ENCODE data around the gene TTC27.

TTC27 gene

GRCh38 chr2:32801741-32802140 is 173.9 kb downstream of the TTC27 start:
- Histone ChIP-seq H3K27ac (no peak overlapping the region), H3K9me3 (ENCODE audit: low read depth, low read length) (no peaks in the 10 kb centered on the region; the same call in 1 of the 2 replicates), H3K36me3 (ENCODE audit: insufficient read depth, low read length) (no peaks in the 10 kb centered on the region), H3K4me3 (no peak overlapping the region), H3K9ac (ENCODE audit: insufficient read length) (no peak overlapping the region)
- no peak for DNase-seq (ENCODE audit: low read depth, low spot score)
- TF ChIP-seq FOXP2 (optimal IDR thresholded peaks at IDR 0.05; ENCODE audit: control extremely low read depth, extremely low read length, insufficient read depth) = no peak
- no peak for TF ChIP-seq POLR2AphosphoS5 (IDR thresholded peaks at IDR 0.05; ENCODE audit: borderline replicate concordance, low read depth, low read length)
- TF ChIP-seq EZH2 (IDR thresholded peaks at IDR 0.05) = no peak

DNA sequence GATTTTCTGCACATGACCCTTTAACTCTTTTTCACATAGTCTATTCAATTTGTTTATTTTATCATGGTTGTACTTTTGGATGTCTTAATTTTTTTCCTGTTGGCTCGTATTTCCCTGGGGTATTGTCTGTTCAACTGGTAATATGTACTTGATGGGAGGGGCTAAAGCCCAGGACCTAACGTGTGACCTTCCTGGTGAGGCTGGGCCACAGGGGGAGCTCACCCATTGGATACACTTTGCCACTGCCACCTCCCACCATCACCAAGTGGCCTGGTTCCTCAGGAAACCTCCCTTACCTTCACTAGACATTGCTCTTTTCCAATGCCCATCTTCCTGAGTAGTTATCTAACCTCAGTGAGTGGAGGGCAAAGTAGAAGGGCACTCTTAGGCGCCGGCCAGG is 175.0 kb downstream of the TTC27 start:
- Histone ChIP-seq H3K36me3 (ENCODE audit: insufficient read depth, low read length) (no peaks in the 10 kb centered on the region), H3K9me3 (ENCODE audit: low read depth, low read length) (no peaks in the 10 kb centered on the region; the same call in 1 of the 2 replicates), H3K4me3 (no peak overlapping the region), H3K27ac (no peak overlapping the region), H3K9ac (ENCODE audit: insufficient read length) (no peak overlapping the region)
- TF ChIP-seq POLR2AphosphoS5 (IDR thresholded peaks at IDR 0.05; ENCODE audit: borderline replicate concordance, low read depth, low read length) (no peak), EZH2 (IDR thresholded peaks at IDR 0.05) (no peak), FOXP2 (optimal IDR thresholded peaks at IDR 0.05; ENCODE audit: control extremely low read depth, extremely low read length, insufficient read depth) (no peak)
- DNase-seq (ENCODE audit: low read depth, low spot score) = no peak

DNA sequence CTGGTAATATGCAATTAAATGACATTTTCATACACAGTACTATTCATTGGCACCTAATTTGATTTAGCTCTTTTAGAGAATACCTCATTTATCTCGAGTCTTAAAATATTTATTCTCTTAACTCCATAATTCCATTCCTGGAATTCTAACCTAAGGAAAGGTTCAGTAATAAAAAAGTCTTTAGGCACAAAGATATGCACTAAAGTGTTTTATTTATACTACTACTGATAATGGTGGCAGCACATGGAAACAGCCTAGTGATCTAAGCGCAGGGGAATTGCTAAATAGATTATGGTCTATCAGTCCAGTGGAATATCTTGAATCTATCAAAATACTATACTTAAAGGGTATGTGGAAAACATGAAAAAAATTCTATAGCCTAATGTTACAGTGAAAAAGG is 176.4 kb downstream of the TTC27 start:
- no peak for TF ChIP-seq EZH2 (IDR thresholded peaks at IDR 0.05)
- no peak for TF ChIP-seq POLR2AphosphoS5 (IDR thresholded peaks at IDR 0.05; ENCODE audit: borderline replicate concordance, low read depth, low read length)
- no peak for TF ChIP-seq FOXP2 (optimal IDR thresholded peaks at IDR 0.05; ENCODE audit: control extremely low read depth, extremely low read length, insufficient read depth)
- Histone ChIP-seq H3K36me3 (ENCODE audit: insufficient read depth, low read length) (no peaks in the 10 kb centered on the region), H3K27ac (no peak overlapping the region), H3K9ac (ENCODE audit: insufficient read length) (no peak overlapping the region), H3K9me3 (ENCODE audit: low read depth, low read length) (no peaks in the 10 kb centered on the region; the same call in 1 of the 2 replicates), H3K4me3 (no peak overlapping the region)
- no peak for DNase-seq (ENCODE audit: low read depth, low spot score)

- TF ChIP-seq POLR2AphosphoS5 (IDR thresholded peaks at IDR 0.05; ENCODE audit: borderline replicate concordance, low read depth, low read length) = no peak
- no peak for TF ChIP-seq EZH2 (IDR thresholded peaks at IDR 0.05)
- no peak for TF ChIP-seq FOXP2 (optimal IDR thresholded peaks at IDR 0.05; ENCODE audit: control extremely low read depth, extremely low read length, insufficient read depth)
- Histone ChIP-seq H3K9me3 (ENCODE audit: low read depth, low read length) (no peaks in the 10 kb centered on the region; the same call in 1 of the 2 replicates), H3K27ac (no peak overlapping the region), H3K9ac (ENCODE audit: insufficient read length) (no peak overlapping the region), H3K4me3 (no peak overlapping the region), H3K36me3 (ENCODE audit: insufficient read depth, low read length) (no peaks in the 10 kb centered on the region)
- no peak for DNase-seq (ENCODE audit: low read depth, low spot score)
Measured at GRCh38 chr2:32805104-32806095, 177.6 kb downstream of the TTC27 start.

DNA sequence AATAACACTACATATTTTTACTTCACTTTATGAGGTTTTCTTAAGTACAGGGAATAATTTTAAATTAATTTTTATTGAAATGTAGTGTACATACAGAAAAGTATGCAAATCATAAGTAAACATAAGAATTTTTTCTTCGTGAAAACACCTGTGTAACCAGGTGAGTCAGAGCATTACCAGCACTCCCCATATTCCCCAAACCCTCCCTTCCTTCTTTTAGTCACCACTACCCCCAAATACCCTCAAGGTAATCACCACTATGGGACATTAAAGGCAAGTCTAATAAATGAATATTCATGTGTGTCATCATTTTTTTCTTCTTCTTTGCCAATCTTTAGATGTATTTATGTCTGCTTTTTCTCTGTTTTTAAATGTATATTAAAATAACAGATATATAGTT is 179.0 kb downstream of the TTC27 start:
- Histone ChIP-seq H3K4me3 (no peak overlapping the region), H3K9ac (ENCODE audit: insufficient read length) (no peak overlapping the region), H3K9me3 (ENCODE audit: low read depth, low read length) (no peaks in the 10 kb centered on the region; the same call in 1 of the 2 replicates), H3K27ac (no peak overlapping the region), H3K36me3 (ENCODE audit: insufficient read depth, low read length) (no peaks in the 10 kb centered on the region)
- no peak for TF ChIP-seq POLR2AphosphoS5 (IDR thresholded peaks at IDR 0.05; ENCODE audit: borderline replicate concordance, low read depth, low read length)
- TF ChIP-seq FOXP2 (optimal IDR thresholded peaks at IDR 0.05; ENCODE audit: control extremely low read depth, extremely low read length, insufficient read depth) = no peak
- TF ChIP-seq EZH2 (IDR thresholded peaks at IDR 0.05) = no peak
- no peak for DNase-seq (ENCODE audit: low read depth, low spot score)

DNA sequence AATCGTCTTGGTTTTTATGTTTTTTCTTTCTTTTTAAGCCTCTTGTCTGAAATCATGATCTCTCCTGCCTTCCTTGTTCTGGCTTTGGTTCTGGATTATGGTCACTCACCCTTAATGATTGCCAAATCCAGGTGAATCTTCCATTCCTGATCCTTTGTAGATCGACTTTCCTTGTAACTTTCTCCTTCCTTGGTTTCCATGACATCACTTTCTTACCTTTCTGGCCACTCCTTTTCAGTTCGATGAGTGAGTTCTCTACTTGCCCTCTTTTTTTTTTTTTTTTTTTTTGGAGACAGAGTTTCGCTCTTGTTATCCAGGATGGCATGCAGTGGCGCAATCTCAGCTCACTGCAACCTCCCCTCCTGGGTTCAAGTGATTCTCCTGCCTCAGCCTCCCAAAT is 179.8 kb downstream of the TTC27 start:
- DNase-seq (ENCODE audit: low read depth, low spot score) = no peak
- H3K9ac ChIP-seq (ENCODE audit: insufficient read length) = no peak overlapping the region
- no peak overlapping the region for H3K27ac ChIP-seq
- H3K9me3 ChIP-seq (ENCODE audit: low read depth, low read length) = no peaks in the 10 kb centered on the region; the same call in 1 of the 2 replicates
- H3K4me3 ChIP-seq = no peak overlapping the region
- no peaks in the 10 kb centered on the region for H3K36me3 ChIP-seq (ENCODE audit: insufficient read depth, low read length)
- TF ChIP-seq POLR2AphosphoS5 (IDR thresholded peaks at IDR 0.05; ENCODE audit: borderline replicate concordance, low read depth, low read length) (no peak), EZH2 (IDR thresholded peaks at IDR 0.05) (no peak), FOXP2 (optimal IDR thresholded peaks at IDR 0.05; ENCODE audit: control extremely low read depth, extremely low read length, insufficient read depth) (no peak)

DNA sequence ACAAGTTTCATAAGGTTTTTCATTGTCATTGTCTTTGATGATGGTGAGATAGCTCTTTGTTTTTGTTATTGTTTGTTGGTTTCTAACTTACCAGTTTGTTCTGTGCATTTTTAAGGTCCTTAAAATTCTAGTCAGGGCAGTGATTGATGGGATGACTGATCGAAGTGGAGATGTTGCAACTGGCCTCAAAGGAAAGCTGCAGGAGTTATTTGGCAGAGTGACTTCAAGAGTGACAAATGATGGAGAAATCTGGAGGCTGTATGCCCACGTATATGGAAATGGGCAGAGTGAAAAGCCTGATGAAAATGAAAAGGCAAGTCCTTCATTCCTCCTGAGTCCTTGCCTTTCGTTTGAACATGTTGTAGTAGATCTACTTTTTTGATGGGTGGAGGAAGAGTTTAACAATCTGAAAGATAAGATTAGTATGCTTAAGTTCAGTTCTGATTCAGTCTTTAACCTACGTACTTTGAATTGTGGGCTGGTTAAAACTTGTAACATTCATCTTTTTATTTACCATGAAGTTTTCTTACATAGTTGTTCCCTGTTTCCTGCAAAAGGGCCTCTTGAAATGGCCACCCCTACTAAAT is 183.2 kb downstream of the TTC27 start:
- Histone ChIP-seq H3K9ac (ENCODE audit: insufficient read length) (no peak overlapping the region), H3K4me3 (no peak overlapping the region), H3K36me3 (ENCODE audit: insufficient read depth, low read length) (no peaks in the 10 kb centered on the region), H3K9me3 (ENCODE audit: low read depth, low read length) (no peaks in the 10 kb centered on the region), H3K27ac (no peak overlapping the region)
- no peak for DNase-seq (ENCODE audit: low read depth, low spot score)
- TF ChIP-seq FOXP2 (optimal IDR thresholded peaks at IDR 0.05; ENCODE audit: control extremely low read depth, extremely low read length, insufficient read depth) = no peak
- no peak for TF ChIP-seq POLR2AphosphoS5 (IDR thresholded peaks at IDR 0.05; ENCODE audit: borderline replicate concordance, low read depth, low read length)
- no peak for TF ChIP-seq EZH2 (IDR thresholded peaks at IDR 0.05)

GRCh38 chr2:32811696-32812095 is 183.8 kb downstream of the TTC27 start:
- Histone ChIP-seq H3K36me3 (ENCODE audit: insufficient read depth, low read length) (no peaks in the 10 kb centered on the region), H3K9ac (ENCODE audit: insufficient read length) (no peak overlapping the region)
- TF ChIP-seq FOXP2 (optimal IDR thresholded peaks at IDR 0.05; ENCODE audit: control extremely low read depth, extremely low read length, insufficient read depth) (no peak), EZH2 (IDR thresholded peaks at IDR 0.05) (no peak), POLR2AphosphoS5 (IDR thresholded peaks at IDR 0.05; ENCODE audit: borderline replicate concordance, low read depth, low read length) (no peak)

More at GRCh38 chr2:32811696-32812095, 183.8 kb downstream of the TTC27 start:
- Histone ChIP-seq H3K4me3 (no peak overlapping the region), H3K27ac (peak overlapping the region; percentile 62; the same call in 1 of the 2 replicates), H3K9me3 (ENCODE audit: low read depth, low read length) (no peaks in the 10 kb centered on the region)
- DNase-seq (ENCODE audit: low read depth, low spot score) = no peak
